Measurements from ENCODE around the gene RYR2.

The RYR2 gene

DNA sequence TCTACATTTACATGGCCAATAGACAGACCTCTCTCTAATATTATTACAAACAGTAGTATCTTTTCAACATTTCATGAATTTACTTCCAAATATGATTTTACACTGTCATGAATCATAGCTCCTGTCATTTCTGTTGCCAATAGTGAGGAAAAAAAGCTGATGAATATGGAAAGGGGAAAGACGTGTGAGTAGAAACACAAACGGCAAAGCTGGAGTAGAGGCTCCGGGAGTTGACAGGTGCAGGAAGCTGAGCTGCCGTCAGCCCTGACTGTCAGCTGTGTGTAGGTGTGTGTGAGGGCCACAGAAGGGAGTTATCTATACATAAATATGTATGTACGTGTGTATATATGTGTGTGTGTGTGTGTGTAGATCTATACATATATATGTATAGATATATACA lies 431.9 kb downstream of the RYR2 start:
- Histone ChIP-seq H3K9ac (ENCODE audit: low read depth, low read length) (no peak overlapping the region), H3K27ac (ENCODE audit: low read length) (no peak overlapping the region), H3K4me1 (ENCODE audit: insufficient read depth, low read length) (no peaks in the 10 kb centered on the region), H3K36me3 (ENCODE audit: insufficient read depth, low read depth, low read length) (no peaks in the 10 kb centered on the region), H3K9me3 (ENCODE audit: insufficient read depth, low read depth, low read length) (no peaks in the 10 kb centered on the region), H3K27me3 (ENCODE audit: insufficient read depth, low read length) (no peaks in the 10 kb centered on the region), H3K4me3 (ENCODE audit: low read length) (no peak overlapping the region)

- Histone ChIP-seq H3K9me3 (ENCODE audit: insufficient read depth, low read depth, low read length) (no peaks in the 10 kb centered on the region), H3K4me1 (ENCODE audit: insufficient read depth, low read length) (no peaks in the 10 kb centered on the region), H3K4me3 (ENCODE audit: low read length) (no peak overlapping the region), H3K9ac (ENCODE audit: low read depth, low read length) (no peak overlapping the region), H3K27me3 (ENCODE audit: insufficient read depth, low read length) (no peaks in the 10 kb centered on the region), H3K36me3 (ENCODE audit: insufficient read depth, low read depth, low read length) (no peaks in the 10 kb centered on the region), H3K27ac (ENCODE audit: low read length) (no peak overlapping the region)
Observed at GRCh38 chr1:237478082-237478481, 436.1 kb downstream of the RYR2 start.

DNA sequence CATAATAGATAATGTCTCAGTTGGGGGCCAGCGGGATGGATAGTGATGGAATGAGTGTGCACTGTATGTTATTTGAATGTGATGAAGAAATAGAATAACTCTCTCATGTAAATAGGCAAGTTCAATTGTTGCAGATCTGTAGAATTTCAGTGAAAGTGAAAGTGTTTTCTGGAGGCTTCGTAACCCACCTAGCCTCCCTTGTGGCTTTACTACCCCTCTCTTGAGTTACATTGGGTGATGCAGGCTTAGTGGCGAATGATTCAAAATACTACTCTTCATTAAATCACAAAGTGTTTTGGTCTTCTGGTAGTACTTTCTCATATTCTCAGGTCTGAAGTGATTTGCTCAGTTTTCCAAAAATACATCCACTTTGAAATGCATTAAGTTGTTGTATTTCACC lies 436.9 kb downstream of the RYR2 start:
- Histone ChIP-seq H3K27ac (ENCODE audit: low read length) (no peak overlapping the region), H3K4me1 (ENCODE audit: insufficient read depth, low read length) (no peaks in the 10 kb centered on the region), H3K4me3 (ENCODE audit: low read length) (no peak overlapping the region), H3K36me3 (ENCODE audit: insufficient read depth, low read depth, low read length) (no peaks in the 10 kb centered on the region), H3K27me3 (ENCODE audit: insufficient read depth, low read length) (no peaks in the 10 kb centered on the region), H3K9me3 (ENCODE audit: insufficient read depth, low read depth, low read length) (no peaks in the 10 kb centered on the region), H3K9ac (ENCODE audit: low read depth, low read length) (no peak overlapping the region)

- no peaks in the 10 kb centered on the region for H3K4me1 ChIP-seq (ENCODE audit: insufficient read depth, low read length)
- no peak overlapping the region for H3K27ac ChIP-seq (ENCODE audit: low read length)
- no peak overlapping the region for H3K4me3 ChIP-seq (ENCODE audit: low read length)
- H3K9me3 ChIP-seq (ENCODE audit: insufficient read depth, low read depth, low read length): no peaks in the 10 kb centered on the region
- H3K9ac ChIP-seq (ENCODE audit: low read depth, low read length): no peak overlapping the region
- H3K36me3 ChIP-seq (ENCODE audit: insufficient read depth, low read depth, low read length): no peaks in the 10 kb centered on the region
- no peaks in the 10 kb centered on the region for H3K27me3 ChIP-seq (ENCODE audit: insufficient read depth, low read length)
Observed at GRCh38 chr1:237482777-237483176, 440.8 kb downstream of the RYR2 start.

- Histone ChIP-seq H3K9ac (ENCODE audit: low read depth, low read length) (no peak overlapping the region), H3K36me3 (ENCODE audit: insufficient read depth, low read depth, low read length) (no peaks in the 10 kb centered on the region), H3K9me3 (ENCODE audit: insufficient read depth, low read depth, low read length) (no peaks in the 10 kb centered on the region), H3K4me3 (ENCODE audit: low read length) (no peak overlapping the region), H3K4me1 (ENCODE audit: insufficient read depth, low read length) (no peaks in the 10 kb centered on the region), H3K27ac (ENCODE audit: low read length) (no peak overlapping the region), H3K27me3 (ENCODE audit: insufficient read depth, low read length) (no peaks in the 10 kb centered on the region)
Observed at GRCh38 chr1:237492359-237492758, 450.4 kb downstream of the RYR2 start.

GRCh38 chr1:237500566-237500965 lies 458.6 kb downstream of the RYR2 start:
- Histone ChIP-seq H3K9me3 (ENCODE audit: insufficient read depth, low read depth, low read length) (no peaks in the 10 kb centered on the region), H3K27ac (ENCODE audit: low read length) (no peak overlapping the region), H3K4me1 (ENCODE audit: insufficient read depth, low read length) (no peaks in the 10 kb centered on the region), H3K4me3 (ENCODE audit: low read length) (no peak overlapping the region), H3K27me3 (ENCODE audit: insufficient read depth, low read length) (no peaks in the 10 kb centered on the region), H3K9ac (ENCODE audit: low read depth, low read length) (no peak overlapping the region), H3K36me3 (ENCODE audit: insufficient read depth, low read depth, low read length) (no peaks in the 10 kb centered on the region)

GRCh38 chr1:237503292-237503691 lies 461.3 kb downstream of the RYR2 start:
- Histone ChIP-seq H3K36me3 (ENCODE audit: insufficient read depth, low read depth, low read length) (no peaks in the 10 kb centered on the region), H3K4me1 (ENCODE audit: insufficient read depth, low read length) (no peaks in the 10 kb centered on the region), H3K9me3 (ENCODE audit: insufficient read depth, low read depth, low read length) (no peaks in the 10 kb centered on the region), H3K27ac (ENCODE audit: low read length) (no peak overlapping the region), H3K27me3 (ENCODE audit: insufficient read depth, low read length) (no peaks in the 10 kb centered on the region), H3K9ac (ENCODE audit: low read depth, low read length) (no peak overlapping the region), H3K4me3 (ENCODE audit: low read length) (no peak overlapping the region)

DNA sequence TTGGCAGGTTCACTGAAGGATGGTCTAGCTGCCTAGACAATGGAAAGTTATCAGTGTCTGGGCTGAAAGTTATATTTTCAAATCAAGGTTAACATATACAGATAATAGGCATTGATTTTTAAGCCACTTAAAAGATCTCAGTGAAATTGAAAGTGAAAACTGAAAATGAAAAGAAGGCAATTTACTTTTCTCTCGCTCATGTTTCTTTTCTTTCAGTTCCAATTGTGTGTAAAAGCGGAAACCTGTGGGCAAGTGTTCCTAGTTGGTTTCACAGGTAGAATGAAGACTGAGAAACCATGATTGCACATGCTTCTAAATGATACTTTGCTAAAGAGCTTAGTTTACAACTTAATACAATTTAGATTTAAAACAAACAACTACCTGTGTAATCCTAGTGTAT lies 465.0 kb downstream of the RYR2 start:
- H3K4me1 ChIP-seq (ENCODE audit: insufficient read depth, low read length): no peaks in the 10 kb centered on the region
- no peaks in the 10 kb centered on the region for H3K27me3 ChIP-seq (ENCODE audit: insufficient read depth, low read length)
- no peak overlapping the region for H3K4me3 ChIP-seq (ENCODE audit: low read length)
- no peaks in the 10 kb centered on the region for H3K9me3 ChIP-seq (ENCODE audit: insufficient read depth, low read depth, low read length)
- H3K9ac ChIP-seq (ENCODE audit: low read depth, low read length): no peak overlapping the region
- no peaks in the 10 kb centered on the region for H3K36me3 ChIP-seq (ENCODE audit: insufficient read depth, low read depth, low read length)
- H3K27ac ChIP-seq (ENCODE audit: low read length): no peak overlapping the region

DNA sequence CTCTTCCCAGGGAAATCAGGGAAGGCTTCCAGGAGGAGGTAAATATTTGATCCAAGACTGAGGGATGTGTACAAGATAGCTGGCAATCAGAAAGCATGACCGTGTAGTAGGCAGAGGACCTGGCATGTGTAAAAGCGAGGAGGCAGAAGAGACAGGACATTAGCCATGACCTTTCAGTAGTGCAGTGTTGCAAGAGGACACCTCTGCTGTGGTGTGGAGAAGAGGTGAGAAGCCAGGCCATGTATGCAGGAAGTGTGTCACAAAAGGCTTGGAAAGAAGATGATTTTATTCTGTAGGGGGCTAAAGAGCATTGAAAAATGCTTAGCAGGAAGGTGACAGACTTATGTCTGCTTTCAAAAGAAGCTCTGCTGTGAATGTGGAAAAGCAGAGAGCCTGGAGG lies 467.8 kb downstream of the RYR2 start:
- Histone ChIP-seq H3K27ac (ENCODE audit: low read length) (no peak overlapping the region), H3K36me3 (ENCODE audit: insufficient read depth, low read depth, low read length) (no peaks in the 10 kb centered on the region), H3K4me3 (ENCODE audit: low read length) (no peak overlapping the region), H3K9me3 (ENCODE audit: insufficient read depth, low read depth, low read length) (no peaks in the 10 kb centered on the region), H3K27me3 (ENCODE audit: insufficient read depth, low read length) (no peaks in the 10 kb centered on the region), H3K9ac (ENCODE audit: low read depth, low read length) (no peak overlapping the region), H3K4me1 (ENCODE audit: insufficient read depth, low read length) (no peaks in the 10 kb centered on the region)

DNA sequence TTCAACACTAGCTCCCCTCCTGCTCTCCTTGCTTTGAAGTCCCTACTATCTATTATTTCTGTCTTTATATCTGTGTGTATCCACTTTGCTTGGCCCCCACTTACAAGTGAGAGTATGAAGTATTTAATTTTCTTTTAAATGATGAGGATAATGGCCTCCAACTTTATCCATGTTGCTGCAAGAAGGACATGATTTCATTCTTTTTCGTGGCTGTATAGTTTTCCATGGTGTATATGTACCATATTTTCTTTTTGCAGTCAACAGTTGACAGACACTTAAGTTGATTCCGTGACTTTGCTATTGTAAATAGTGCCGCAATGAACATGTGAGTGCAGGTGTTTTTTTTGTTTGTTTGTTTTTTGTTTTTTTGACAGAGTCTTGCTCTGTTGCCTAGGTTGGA lies 483.1 kb downstream of the RYR2 start:
- Histone ChIP-seq H3K4me1 (ENCODE audit: insufficient read depth, low read length) (no peaks in the 10 kb centered on the region), H3K27me3 (ENCODE audit: insufficient read depth, low read length) (no peaks in the 10 kb centered on the region), H3K9me3 (ENCODE audit: insufficient read depth, low read depth, low read length) (no peaks in the 10 kb centered on the region), H3K36me3 (ENCODE audit: insufficient read depth, low read depth, low read length) (no peaks in the 10 kb centered on the region), H3K27ac (ENCODE audit: low read length) (no peak overlapping the region), H3K4me3 (ENCODE audit: low read length) (no peak overlapping the region), H3K9ac (ENCODE audit: low read depth, low read length) (no peak overlapping the region)

- Histone ChIP-seq H3K4me3 (ENCODE audit: low read length) (no peak overlapping the region), H3K36me3 (ENCODE audit: insufficient read depth, low read depth, low read length) (no peaks in the 10 kb centered on the region), H3K9ac (ENCODE audit: low read depth, low read length) (no peak overlapping the region), H3K27ac (ENCODE audit: low read length) (no peak overlapping the region), H3K4me1 (ENCODE audit: insufficient read depth, low read length) (no peaks in the 10 kb centered on the region), H3K9me3 (ENCODE audit: insufficient read depth, low read depth, low read length) (no peaks in the 10 kb centered on the region), H3K27me3 (ENCODE audit: insufficient read depth, low read length) (no peaks in the 10 kb centered on the region)
Observed at GRCh38 chr1:237527761-237528160, 485.8 kb downstream of the RYR2 start.

DNA sequence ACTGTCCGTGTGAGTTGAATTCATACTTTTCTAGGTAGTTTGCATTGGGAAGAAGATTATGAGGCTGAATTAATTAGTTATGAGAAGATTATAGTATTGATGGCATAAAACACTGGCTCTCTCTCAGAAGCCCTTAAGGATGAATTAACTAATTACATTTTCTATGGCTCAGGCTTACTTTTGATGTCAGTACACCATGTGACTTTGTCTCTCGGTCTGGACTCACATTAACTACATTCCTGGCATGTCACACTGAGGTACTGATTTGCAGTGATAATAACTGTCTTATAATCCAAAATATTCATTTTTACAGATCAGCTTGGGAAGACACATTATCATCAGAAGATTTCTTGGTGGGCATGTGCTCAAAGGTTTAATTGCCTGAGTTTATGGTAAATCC lies 486.6 kb downstream of the RYR2 start:
- H3K27me3 ChIP-seq (ENCODE audit: insufficient read depth, low read length): no peaks in the 10 kb centered on the region
- no peaks in the 10 kb centered on the region for H3K36me3 ChIP-seq (ENCODE audit: insufficient read depth, low read depth, low read length)
- no peak overlapping the region for H3K4me3 ChIP-seq (ENCODE audit: low read length)
- H3K4me1 ChIP-seq (ENCODE audit: insufficient read depth, low read length): no peaks in the 10 kb centered on the region
- H3K9me3 ChIP-seq (ENCODE audit: insufficient read depth, low read depth, low read length): no peaks in the 10 kb centered on the region
- no peak overlapping the region for H3K27ac ChIP-seq (ENCODE audit: low read length)
- no peak overlapping the region for H3K9ac ChIP-seq (ENCODE audit: low read depth, low read length)

DNA sequence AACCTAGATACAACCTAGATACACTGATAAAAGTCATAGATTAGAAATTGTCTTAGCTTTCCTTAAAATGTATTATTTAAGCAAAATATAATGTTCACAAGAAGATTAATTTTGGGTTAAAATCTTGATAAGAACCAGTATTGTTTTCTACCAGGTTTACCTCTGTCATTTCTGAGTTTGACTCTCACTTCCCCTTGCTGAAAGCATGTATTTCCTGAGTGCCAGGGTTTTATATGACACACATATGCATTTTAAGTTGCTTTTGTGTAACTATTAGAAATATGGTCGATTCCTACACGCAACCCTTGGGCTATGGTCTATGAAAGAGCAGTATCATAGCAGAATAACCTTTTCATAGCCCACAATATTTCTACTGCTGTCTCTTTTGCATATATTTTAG lies 497.1 kb downstream of the RYR2 start:
- no peak overlapping the region for H3K9ac ChIP-seq (ENCODE audit: low read depth, low read length)
- H3K4me1 ChIP-seq (ENCODE audit: insufficient read depth, low read length): peaks cover 17% of the 10 kb centered on the region
- H3K27ac ChIP-seq (ENCODE audit: low read length): no peak overlapping the region
- H3K27me3 ChIP-seq (ENCODE audit: insufficient read depth, low read length): no peaks in the 10 kb centered on the region
- no peaks in the 10 kb centered on the region for H3K36me3 ChIP-seq (ENCODE audit: insufficient read depth, low read depth, low read length)
- H3K4me3 ChIP-seq (ENCODE audit: low read length): no peak overlapping the region
- no peaks in the 10 kb centered on the region for H3K9me3 ChIP-seq (ENCODE audit: insufficient read depth, low read depth, low read length)
